ENCODE results near the gene SULF2. TPM values are rescaled to one million over a fixed set of nuclear protein-coding genes. Genes with fewer than 3 reads are reported as not detected.

SULF2 gene
- total RNA-seq, 1 donor from 2014 or later = 22.9 TPM

- TF ChIP-seq, protein P1, sequence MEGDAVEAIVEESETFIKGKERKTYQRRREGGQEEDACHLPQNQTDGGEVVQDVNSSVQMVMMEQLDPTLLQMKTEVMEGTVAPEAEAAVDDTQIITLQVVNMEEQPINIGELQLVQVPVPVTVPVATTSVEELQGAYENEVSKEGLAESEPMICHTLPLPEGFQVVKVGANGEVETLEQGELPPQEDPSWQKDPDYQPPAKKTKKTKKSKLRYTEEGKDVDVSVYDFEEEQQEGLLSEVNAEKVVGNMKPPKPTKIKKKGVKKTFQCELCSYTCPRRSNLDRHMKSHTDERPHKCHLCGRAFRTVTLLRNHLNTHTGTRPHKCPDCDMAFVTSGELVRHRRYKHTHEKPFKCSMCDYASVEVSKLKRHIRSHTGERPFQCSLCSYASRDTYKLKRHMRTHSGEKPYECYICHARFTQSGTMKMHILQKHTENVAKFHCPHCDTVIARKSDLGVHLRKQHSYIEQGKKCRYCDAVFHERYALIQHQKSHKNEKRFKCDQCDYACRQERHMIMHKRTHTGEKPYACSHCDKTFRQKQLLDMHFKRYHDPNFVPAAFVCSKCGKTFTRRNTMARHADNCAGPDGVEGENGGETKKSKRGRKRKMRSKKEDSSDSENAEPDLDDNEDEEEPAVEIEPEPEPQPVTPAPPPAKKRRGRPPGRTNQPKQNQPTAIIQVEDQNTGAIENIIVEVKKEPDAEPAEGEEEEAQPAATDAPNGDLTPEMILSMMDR (conservative IDR thresholded peaks at IDR 0.05) = no peak
- Mint-ChIP-seq H3K36me3 (ENCODE audit: low read depth) (peaks cover 3% of the 10 kb centered on the region), H3K27ac (ENCODE audit: unreplicated experiment) (no peak overlapping the region), H3K27me3 (ENCODE audit: low read depth) (no peaks in the 10 kb centered on the region), H3K4me3 (no peak overlapping the region), H3K4me1 (peaks cover 12% of the 10 kb centered on the region), H3K9me3 (no peaks in the 10 kb centered on the region)
- DNase-seq (ENCODE audit: low read depth, low spot score) = no peak
These were observed 124.1 kb downstream of the SULF2 start for GRCh38 chr20:47660983-47661700.

DNA sequence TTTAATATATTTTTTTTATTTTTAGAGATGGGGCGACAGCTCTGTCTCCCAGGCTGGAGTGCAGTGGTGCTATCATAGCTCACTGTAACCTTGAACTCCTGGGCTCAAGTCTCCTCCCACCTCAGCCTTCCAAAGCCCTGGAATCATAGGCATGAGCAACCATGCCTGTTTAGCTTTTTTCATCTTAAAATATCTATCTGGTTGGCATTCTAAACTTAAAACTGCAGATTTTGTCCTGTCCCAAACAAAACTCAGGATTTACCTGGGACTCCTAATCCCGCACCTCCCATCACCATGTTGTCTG lies 124.7 kb downstream of the SULF2 start:
- no peak for DNase-seq (ENCODE audit: low read depth, low spot score)
- H3K36me3 Mint-ChIP-seq (ENCODE audit: low read depth) = peaks cover 3% of the 10 kb centered on the region
- H3K27me3 Mint-ChIP-seq (ENCODE audit: low read depth) = no peaks in the 10 kb centered on the region
- no peaks in the 10 kb centered on the region for H3K9me3 Mint-ChIP-seq
- H3K4me1 Mint-ChIP-seq = peaks cover 12% of the 10 kb centered on the region
- TF ChIP-seq, protein P1 (conservative IDR thresholded peaks at IDR 0.05) = no peak
- H3K27ac Mint-ChIP-seq (ENCODE audit: unreplicated experiment) = no peak overlapping the region
- no peak overlapping the region for H3K4me3 Mint-ChIP-seq

- TF ChIP-seq, protein P1 (conservative IDR thresholded peaks at IDR 0.05) = no peak
- DNase-seq (ENCODE audit: low read depth, low spot score) = no peak
- Mint-ChIP-seq H3K27me3 (ENCODE audit: low read depth) (no peaks in the 10 kb centered on the region), H3K4me1 (peaks cover 15% of the 10 kb centered on the region), H3K9me3 (no peaks in the 10 kb centered on the region), H3K27ac (ENCODE audit: unreplicated experiment) (no peak overlapping the region), H3K4me3 (no peak overlapping the region), H3K36me3 (ENCODE audit: low read depth) (peaks cover 3% of the 10 kb centered on the region)
These were observed 125.2 kb downstream of the SULF2 start for GRCh38 chr20:47659904-47660601.

DNA sequence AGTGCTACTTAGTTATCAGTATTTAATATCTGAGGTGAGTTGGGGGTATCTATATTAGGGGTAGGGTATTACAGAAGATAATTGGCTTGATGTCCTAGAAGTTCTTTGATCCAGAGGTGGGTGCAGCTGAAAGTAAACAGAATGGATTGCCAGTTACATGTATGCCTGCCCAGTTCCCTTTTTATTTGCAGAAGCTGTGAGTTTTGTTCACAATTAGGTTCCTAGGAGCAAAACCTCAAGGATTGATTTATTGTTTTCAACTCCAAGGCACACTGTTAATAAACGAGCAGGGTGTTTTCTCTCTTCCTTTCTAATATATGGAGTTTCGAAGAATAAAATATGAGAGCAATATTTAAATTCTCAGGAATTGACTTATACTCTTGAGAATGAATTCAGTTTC lies 129.0 kb downstream of the SULF2 start:
- Mint-ChIP-seq H3K27me3 (ENCODE audit: low read depth) (no peaks in the 10 kb centered on the region), H3K4me1 (peaks cover 17% of the 10 kb centered on the region), H3K36me3 (ENCODE audit: low read depth) (peaks cover 6% of the 10 kb centered on the region), H3K9me3 (no peaks in the 10 kb centered on the region), H3K27ac (ENCODE audit: unreplicated experiment) (no peak overlapping the region), H3K4me3 (no peak overlapping the region)
- no peak for DNase-seq (ENCODE audit: low read depth, low spot score)
- TF ChIP-seq, protein P1 (conservative IDR thresholded peaks at IDR 0.05) = no peak

DNA sequence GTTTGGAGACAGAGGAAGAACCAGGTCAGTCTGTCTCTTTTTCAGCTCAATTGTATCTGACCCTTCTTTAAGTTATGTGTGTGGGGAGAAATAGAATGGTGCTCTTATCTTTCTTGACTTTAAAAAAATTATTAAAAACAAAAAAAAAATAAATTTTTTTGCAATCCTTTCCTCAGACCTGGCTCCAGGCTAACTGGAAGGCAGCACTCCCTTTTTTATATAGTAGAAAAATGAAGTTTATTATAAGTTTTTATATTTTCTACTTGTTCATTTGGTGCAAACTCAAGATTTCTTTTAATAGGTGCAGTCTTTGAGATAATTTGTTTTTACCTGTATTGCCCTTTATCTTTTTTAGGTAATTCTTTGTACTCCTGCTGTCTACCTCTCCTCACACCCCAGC lies 129.6 kb downstream of the SULF2 start:
- DNase-seq (ENCODE audit: low read depth, low spot score) = no peak
- no peaks in the 10 kb centered on the region for H3K9me3 Mint-ChIP-seq
- no peak overlapping the region for H3K4me3 Mint-ChIP-seq
- H3K36me3 Mint-ChIP-seq (ENCODE audit: low read depth) = peaks cover 7% of the 10 kb centered on the region
- H3K27ac Mint-ChIP-seq (ENCODE audit: unreplicated experiment) = no peak overlapping the region
- TF ChIP-seq, protein P1 (conservative IDR thresholded peaks at IDR 0.05) = no peak
- peaks cover 17% of the 10 kb centered on the region for H3K4me1 Mint-ChIP-seq
- no peaks in the 10 kb centered on the region for H3K27me3 Mint-ChIP-seq (ENCODE audit: low read depth)
